A549 (cell line): ENCODE results near the gene NUMB. TPM values are rescaled to one million over a fixed set of nuclear protein-coding genes. Genes with fewer than 3 reads are reported as not detected.
A peak's percentile ranks its signal among the peaks of the same experiment; 100 is the strongest.

Source experiments
- ATAC-seq, 2 experiments: fragments of 200-7000 bp in 1 of 2; fragments of >200 bp in 1 of 2; cut with Nextera tagmentation in 1 of 2; cut with Tn5 transposase in 1 of 2; 3 replicates each; pipeline versions ENCODE4 v1.8.0 to v1.9.1; 2018 to 2020; ENCODE audit warnings: mild to moderate bottlenecking in 1 of 2, moderate library complexity in 1 of 2
- CTCF ChIA-PET: fragments of 300-600 bp; sonication (Branson Sonifier 250); formaldehyde crosslinking; extraction: SDS; loops from one replicate; lab custom pipeline; 2021; ENCODE audit warnings: antibody characterized with exemption, inconsistent platforms; lab: Yijun Ruan, JAX
- POLR2A ChIA-PET: fragments of 350-600 bp; formaldehyde crosslinking; extraction: SDS; loops from one replicate; lab custom pipeline; 2021; ENCODE audit warnings: antibody characterized with exemption, inconsistent platforms; lab: Yijun Ruan, JAX
- DNase-seq, 2 experiments: peaks; one replicate each; pipeline versions ENCODE4 v3.0.0 to v3.0.0-alpha.2; 2011 to 2016; ENCODE audit warnings: low read depth in 1 of 2, low spot score in 1 of 2
- FAIRE-seq: peaks from 2 replicates; lab custom pipeline; 2011; peaks lifted over from hg19 to GRCh38; lab: Jason Lieb, UNC
- H3K27ac ChIP-seq, 2 experiments: fragments of >200 bp; sonication (Bioruptor Twin); formaldehyde crosslinking; 3 replicates each; pipeline ENCODE4 v1.5.1; 2016 to 2017
- H3K4me1 ChIP-seq: fragments of >200 bp; sonication (Bioruptor Twin); formaldehyde crosslinking; 3 replicates; pipeline ENCODE4 v1.6.1; 2016
- H3K4me2 ChIP-seq: fragments of >200 bp; sonication (Bioruptor Twin); formaldehyde crosslinking; 3 replicates; pipeline ENCODE4 v1.6.1; 2016
- H3K4me3 ChIP-seq: fragments of >200 bp; sonication (Bioruptor Twin); formaldehyde crosslinking; 3 replicates; pipeline ENCODE4 v1.5.1; 2016
- H3K9me3 ChIP-seq: fragments of >200 bp; sonication (Bioruptor Twin); formaldehyde crosslinking; 3 replicates; pipeline ENCODE4 v1.6.1; 2016
- BCL3 ChIP-seq: fragments of >200 bp; sonication (Bioruptor Twin); formaldehyde crosslinking; IDR thresholded peaks from 3 replicates; pipeline ENCODE4 v1.6.1; 2016
- CHD4 ChIP-seq: fragments of 200-600 bp; sonication (generic); IDR thresholded peaks from 2 replicates; pipeline ENCODE4 v1.6.1; 2016; ENCODE audit warnings: antibody characterized with exemption, mild to moderate bottlenecking, borderline replicate concordance
- EHF ChIP-seq: fragments of 250-450 bp; sonication (Bioruptor Pico); IDR thresholded peaks from 2 replicates; pipeline ENCODE4 v1.5.0; 2020; ENCODE audit warnings: mild to moderate bottlenecking
- ESRRA ChIP-seq: fragments of 150-350 bp; IDR thresholded peaks from 2 replicates; pipeline ENCODE4 v1.6.1; 2014; ENCODE audit warnings: mild to moderate bottlenecking, low read length, borderline replicate concordance
- FOSL2 ChIP-seq, 2 experiments: fragments of 450-650 bp in 1 of 2; fragments of >200 bp in 1 of 2; sonication (Bioruptor Twin) in 1 of 2; formaldehyde crosslinking; IDR thresholded peaks; 2 replicates each; pipeline versions ENCODE4 v1.5.0 to v1.6.1; 2016 to 2020; ENCODE audit warnings: mild to moderate bottlenecking in 1 of 2, moderate library complexity in 1 of 2
- FOXS1 ChIP-seq: fragments of 250-450 bp; sonication (Bioruptor Pico); IDR thresholded peaks from 2 replicates; pipeline ENCODE4 v1.5.0; 2020; ENCODE audit warnings: mild to moderate bottlenecking, moderate library complexity
- GATA3 ChIP-seq: IDR thresholded peaks from 2 replicates; pipeline ENCODE4 v1.6.1; 2012; ENCODE audit warnings: borderline replicate concordance
- HDAC2 ChIP-seq: fragments of 200-600 bp; sonication (generic); IDR thresholded peaks from 2 replicates; pipeline ENCODE4 v1.6.1; 2016
- HEYL ChIP-seq: fragments of 250-450 bp; sonication (Bioruptor Pico); IDR thresholded peaks from 2 replicates; pipeline ENCODE4 v1.8.0; 2021; ENCODE audit warnings: mild to moderate bottlenecking, moderate library complexity
- HMGXB4 ChIP-seq: fragments of 250-450 bp; sonication (Bioruptor Pico); IDR thresholded peaks from 2 replicates; pipeline ENCODE4 v1.5.0; 2021; ENCODE audit warnings: mild to moderate bottlenecking, moderate library complexity, borderline replicate concordance
- HOXB13 ChIP-seq: fragments of 250-450 bp; sonication (Bioruptor Pico); IDR thresholded peaks from 2 replicates; pipeline ENCODE4 v1.5.0; 2020; ENCODE audit warnings: low read depth, mild to moderate bottlenecking, moderate library complexity
- HOXB5 ChIP-seq: fragments of 250-450 bp; sonication (Bioruptor Pico); IDR thresholded peaks from 2 replicates; pipeline ENCODE4 v1.5.0; 2020; ENCODE audit warnings: mild to moderate bottlenecking, moderate library complexity
- MAX ChIP-seq: IDR thresholded peaks from 2 replicates; pipeline ENCODE4 v1.6.1; 2012
- MYC ChIP-seq: IDR thresholded peaks from 2 replicates; pipeline ENCODE4 v1.6.1; 2012; ENCODE audit warnings: mild to moderate bottlenecking, inconsistent platforms, low read length, improper control_type of control experiment, borderline replicate concordance
- NR3C1 ChIP-seq: fragments of >200 bp; sonication (Bioruptor Twin); formaldehyde crosslinking; IDR thresholded peaks from 3 replicates; pipeline ENCODE4 v1.6.1; 2017
- PBX3 ChIP-seq: IDR thresholded peaks from 2 replicates; pipeline ENCODE4 v1.6.1; 2012
- SMC3 ChIP-seq: fragments of >200 bp; sonication (Bioruptor Twin); formaldehyde crosslinking; IDR thresholded peaks from 3 replicates; pipeline ENCODE4 v1.6.1; 2018; ENCODE audit warnings: inconsistent platforms
- WGBS: methylation state at CpG from one replicate; pipeline ENCODE4 v1.1.6; 2017; ENCODE audit errors: missing lambda C conversion rate; 5-methylcytosine and 5-hydroxymethylcytosine counted together
- polyA plus RNA-seq, 4 experiments: library from polyadenylated mRNA; depleted of rRNA in 3 of 4; stranded (reverse); fragments of >200 nt; fragmentation: RNase III in 1 of 4; extraction: RNeasy Plus Mini Kit Qiagen cat#74134 plus additional on column Dnase treatment in 1 of 4; gene quantifications; 2 replicates in 3 of 4; 3 replicates in 1 of 4; pipeline ENCODE4 v1.2.3, GENCODE V29; 2011 to 2017
- TF ChIP-seq, protein P1 (sequence below): IDR thresholded peaks from 2 replicates; pipeline ENCODE4 v1.6.1; 2012; ENCODE audit warnings: low read depth, borderline replicate concordance
- TF ChIP-seq, protein P2 (sequence below): fragments of 450-650 bp; IDR thresholded peaks from 2 replicates; pipeline ENCODE4 v1.6.1; 2014; ENCODE audit warnings: antibody characterized with exemption
- TF ChIP-seq, protein P3 (sequence below): fragments of >200 bp; sonication (Bioruptor Twin); formaldehyde crosslinking; IDR thresholded peaks from 3 replicates; pipeline ENCODE4 v1.5.1; 2016

The NUMB gene
- polyA plus RNA-seq, 2 of the 4 experiments (the other 2 are of a cell fraction): 40.8 to 151 TPM

GRCh38 chr14:73276836-73277235, 181.5 kb downstream of the NUMB start:
- POLR2A ChIA-PET: no interaction called here

More at GRCh38 chr14:73276836-73277235, 181.5 kb downstream of the NUMB start:
- Histone ChIP-seq H3K4me2 (no peak overlapping the region), H3K9me3 (no peaks in the 10 kb centered on the region), H3K4me1 (no peaks in the 10 kb centered on the region), H3K4me3 (no peak overlapping the region), H3K27ac (no peak overlapping the region)
- TF ChIP-seq HMGXB4: no peak
- TF ChIP-seq PBX3: no peak
- no peak for TF ChIP-seq HOXB13 (CRISPR knock-in tag)
- no peak for TF ChIP-seq SMC3
- no peak for TF ChIP-seq ESRRA
- no peak for TF ChIP-seq HOXB5 (CRISPR knock-in tag)
- TF ChIP-seq HDAC2: no peak
- no peak for TF ChIP-seq HEYL (CRISPR knock-in tag)
- no peak for TF ChIP-seq FOSL2 (IDR thresholded peaks at IDR 0.05)
- TF ChIP-seq FOSL2 (CRISPR knock-in tag; IDR thresholded peaks at IDR 0.05): no peak
- TF ChIP-seq MAX: no peak
- TF ChIP-seq BCL3: no peak
- TF ChIP-seq EHF: no peak
- TF ChIP-seq, protein P1, sequence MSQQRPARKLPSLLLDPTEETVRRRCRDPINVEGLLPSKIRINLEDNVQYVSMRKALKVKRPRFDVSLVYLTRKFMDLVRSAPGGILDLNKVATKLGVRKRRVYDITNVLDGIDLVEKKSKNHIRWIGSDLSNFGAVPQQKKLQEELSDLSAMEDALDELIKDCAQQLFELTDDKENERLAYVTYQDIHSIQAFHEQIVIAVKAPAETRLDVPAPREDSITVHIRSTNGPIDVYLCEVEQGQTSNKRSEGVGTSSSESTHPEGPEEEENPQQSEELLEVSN: no peak
- TF ChIP-seq, protein P2, sequence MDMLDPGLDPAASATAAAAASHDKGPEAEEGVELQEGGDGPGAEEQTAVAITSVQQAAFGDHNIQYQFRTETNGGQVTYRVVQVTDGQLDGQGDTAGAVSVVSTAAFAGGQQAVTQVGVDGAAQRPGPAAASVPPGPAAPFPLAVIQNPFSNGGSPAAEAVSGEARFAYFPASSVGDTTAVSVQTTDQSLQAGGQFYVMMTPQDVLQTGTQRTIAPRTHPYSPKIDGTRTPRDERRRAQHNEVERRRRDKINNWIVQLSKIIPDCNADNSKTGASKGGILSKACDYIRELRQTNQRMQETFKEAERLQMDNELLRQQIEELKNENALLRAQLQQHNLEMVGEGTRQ: no peak
- TF ChIP-seq FOXS1 (CRISPR knock-in tag): no peak
- TF ChIP-seq MYC: no peak
- TF ChIP-seq CHD4: no peak
- TF ChIP-seq GATA3: no peak
- TF ChIP-seq NR3C1: no peak
- TF ChIP-seq, protein P3, sequence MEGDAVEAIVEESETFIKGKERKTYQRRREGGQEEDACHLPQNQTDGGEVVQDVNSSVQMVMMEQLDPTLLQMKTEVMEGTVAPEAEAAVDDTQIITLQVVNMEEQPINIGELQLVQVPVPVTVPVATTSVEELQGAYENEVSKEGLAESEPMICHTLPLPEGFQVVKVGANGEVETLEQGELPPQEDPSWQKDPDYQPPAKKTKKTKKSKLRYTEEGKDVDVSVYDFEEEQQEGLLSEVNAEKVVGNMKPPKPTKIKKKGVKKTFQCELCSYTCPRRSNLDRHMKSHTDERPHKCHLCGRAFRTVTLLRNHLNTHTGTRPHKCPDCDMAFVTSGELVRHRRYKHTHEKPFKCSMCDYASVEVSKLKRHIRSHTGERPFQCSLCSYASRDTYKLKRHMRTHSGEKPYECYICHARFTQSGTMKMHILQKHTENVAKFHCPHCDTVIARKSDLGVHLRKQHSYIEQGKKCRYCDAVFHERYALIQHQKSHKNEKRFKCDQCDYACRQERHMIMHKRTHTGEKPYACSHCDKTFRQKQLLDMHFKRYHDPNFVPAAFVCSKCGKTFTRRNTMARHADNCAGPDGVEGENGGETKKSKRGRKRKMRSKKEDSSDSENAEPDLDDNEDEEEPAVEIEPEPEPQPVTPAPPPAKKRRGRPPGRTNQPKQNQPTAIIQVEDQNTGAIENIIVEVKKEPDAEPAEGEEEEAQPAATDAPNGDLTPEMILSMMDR: no peak
- no peak for FAIRE-seq
- WGBS: 93% methylated on average over 6 of the region's 7 CpGs
- no peak for DNase-seq
- peak in 1 of 2 experiments; percentile 32; a peak in 2 of 6 replicates for ATAC-seq
- CTCF ChIA-PET: interaction anchor here (2.7 kb wide), 1 partner anchor 11 kb away, joined by 13 read pairs; no protein-coding TSS in a partner anchor
